BLaER1 treated with 17β-estradiol and CSF1 and Interleukin-3, amounts not matched to agents 10 nM and 100 nM (cell line): ENCODE data around the gene DECR2.
"Not testable (repeated sequence)": the region's sequence is repeated elsewhere in the genome, so short reads cannot be mapped to it uniquely, and the experiment has no call there.

ENCODE experiments used
- H3K27ac ChIP-seq, 11 experiments: shearing (Covaris generic); formaldehyde crosslinking; 2 replicates each; pipeline ENCODE4 v1.8.1; 2022
- H3K27me3 ChIP-seq, 11 experiments: shearing (Covaris generic); formaldehyde crosslinking; 2 replicates each; pipeline ENCODE4 v1.8.1; 2022
- H3K36me3 ChIP-seq, 11 experiments: shearing (Covaris generic); formaldehyde crosslinking; 2 replicates each; pipeline ENCODE4 v1.8.1; 2022
- H3K4me1 ChIP-seq, 10 experiments: shearing (Covaris generic); formaldehyde crosslinking; 2 replicates each; pipeline ENCODE4 v1.8.1; 2022
- H3K4me2 ChIP-seq, 11 experiments: shearing (Covaris generic); formaldehyde crosslinking; 2 replicates each; pipeline ENCODE4 v1.8.1; 2022
- H3K4me3 ChIP-seq, 10 experiments: shearing (Covaris generic); formaldehyde crosslinking; 2 replicates each; pipeline ENCODE4 v1.8.1; 2022
- H3K9ac ChIP-seq, 11 experiments: shearing (Covaris generic); formaldehyde crosslinking; 2 replicates each; pipeline ENCODE4 v1.8.1; 2022
- H3K9me3 ChIP-seq, 11 experiments: shearing (Covaris generic); formaldehyde crosslinking; replicated peaks in 1 of 11; 2 replicates each; pipeline ENCODE4 v1.8.1; 2022
- H4K20me1 ChIP-seq, 11 experiments: shearing (Covaris generic); formaldehyde crosslinking; 2 replicates each; pipeline ENCODE4 v1.8.1; 2022
- Cebpa-rat ChIP-seq, 11 experiments: shearing (Covaris generic); IDR thresholded peaks; 2 replicates each; pipeline ENCODE4 v1.8.1; 2022

DECR2 gene

GRCh38 chr16:375212-375611, 26.5 kb upstream of the DECR2 start:
- no peak overlapping the region for H3K9ac ChIP-seq
- no peak for TF ChIP-seq Cebpa-rat (IDR thresholded peaks at IDR 0.05)

GRCh38 chr16:375927-376816, 25.5 kb upstream of the DECR2 start:
- Histone ChIP-seq H3K4me1 (peaks cover 27 to 48% (median 36%) of the 10 kb centered on the region in 10 experiments), H3K9ac (no peak overlapping the region), H3K9me3 (no peaks in the 10 kb centered on the region), H3K4me2 (no peak overlapping the region), H4K20me1 (peaks cover 21 to 99% (median 64%) of the 10 kb centered on the region in 11 experiments; a peak in 21 of 22 replicates), H3K27me3 (no peaks in the 10 kb centered on the region), H3K4me3 (no peak overlapping the region), H3K36me3 (peaks cover 50 to 68% (median 60%) of the 10 kb centered on the region in 11 experiments), H3K27ac (no peak overlapping the region)
- TF ChIP-seq Cebpa-rat (IDR thresholded peaks at IDR 0.05) = no peak

More at GRCh38 chr16:375212-375611, 26.5 kb upstream of the DECR2 start:
- Histone ChIP-seq H3K36me3 (peaks cover 50 to 68% (median 60%) of the 10 kb centered on the region in 11 experiments), H3K4me2 (no peak overlapping the region), H3K4me3 (no peak overlapping the region), H3K9me3 (no peaks in the 10 kb centered on the region), H3K27me3 (no peaks in the 10 kb centered on the region), H4K20me1 (peaks cover 21 to 94% (median 59%) of the 10 kb centered on the region in 11 experiments; a peak in 21 of 22 replicates), H3K27ac (no peak overlapping the region), H3K4me1 (peaks cover 28 to 44% (median 36%) of the 10 kb centered on the region in 10 experiments)

GRCh38 chr16:376817-377418, 24.8 kb upstream of the DECR2 start:
- Histone ChIP-seq H3K4me1 (peaks cover 20 to 41% (median 29%) of the 10 kb centered on the region in 10 experiments), H3K4me3 (no peak overlapping the region), H3K4me2 (no peak overlapping the region), H3K9ac (no peak overlapping the region), H3K9me3 (no peaks in the 10 kb centered on the region), H4K20me1 (peaks cover 21 to 92% (median 57%) of the 10 kb centered on the region in 11 experiments; a peak in 21 of 22 replicates), H3K36me3 (peaks cover 50 to 60% (median 56%) of the 10 kb centered on the region in 11 experiments), H3K27ac (no peak overlapping the region), H3K27me3 (no peaks in the 10 kb centered on the region)
- no peak for TF ChIP-seq Cebpa-rat (IDR thresholded peaks at IDR 0.05)

GRCh38 chr16:377419-377951, 24.2 kb upstream of the DECR2 start:
- Histone ChIP-seq H4K20me1 (peaks cover 21 to 86% (median 52%) of the 10 kb centered on the region in 11 experiments; a peak in 21 of 22 replicates), H3K27me3 (no peaks in the 10 kb centered on the region; a peak in 1 of 22 replicates), H3K9me3 (no peaks in the 10 kb centered on the region), H3K4me2 (no peak overlapping the region), H3K4me1 (peaks cover 14 to 35% (median 26%) of the 10 kb centered on the region in 10 experiments), H3K4me3 (no peak overlapping the region), H3K36me3 (peaks cover 45 to 55% (median 51%) of the 10 kb centered on the region in 11 experiments), H3K9ac (no peak overlapping the region), H3K27ac (no peak overlapping the region)
- TF ChIP-seq Cebpa-rat (IDR thresholded peaks at IDR 0.05) = no peak

- Histone ChIP-seq H3K9ac (peak overlapping the region in 2 of 11 experiments; percentile 44 to 90; a peak in 3 of 22 replicates), H4K20me1 (peaks cover 21 to 79% (median 47%) of the 10 kb centered on the region in 11 experiments; a peak in 21 of 22 replicates), H3K4me2 (peak overlapping the region in 1 of 11 experiments; percentile 12; a peak in 1 of 22 replicates), H3K4me1 (peaks cover 13 to 34% (median 26%) of the 10 kb centered on the region in 10 experiments), H3K36me3 (peaks cover 38 to 47% (median 43%) of the 10 kb centered on the region in 11 experiments)
- H3K4me3 ChIP-seq, H3K9me3 ChIP-seq, H3K27ac ChIP-seq, H3K27me3 ChIP-seq: not testable (repeated sequence)
These were observed 23.4 kb upstream of the DECR2 start for GRCh38 chr16:378113-378820.

GRCh38 chr16:378821-379182, 22.9 kb upstream of the DECR2 start:
- Histone ChIP-seq H3K4me2 (peak overlapping the region in 3 of 11 experiments; percentile 12 to 97 (median 93); a peak in 3 of 22 replicates), H3K9me3 (no peaks in the 10 kb centered on the region), H3K4me3 (no peak overlapping the region), H3K36me3 (peaks cover 32 to 42% (median 38%) of the 10 kb centered on the region in 11 experiments), H4K20me1 (peaks cover 21 to 73% (median 45%) of the 10 kb centered on the region in 11 experiments; a peak in 20 of 22 replicates), H3K27ac (no peak overlapping the region), H3K27me3 (peaks cover 0 to 8% (median 0%) of the 10 kb centered on the region in 11 experiments; a peak in 3 of 22 replicates), H3K4me1 (peaks cover 18 to 39% (median 31%) of the 10 kb centered on the region in 10 experiments), H3K9ac (peak overlapping the region in 5 of 11 experiments; percentile 39 to 90 (median 63); a peak in 6 of 22 replicates)
- no peak for TF ChIP-seq Cebpa-rat (IDR thresholded peaks at IDR 0.05)

GRCh38 chr16:379183-379960, 22.3 kb upstream of the DECR2 start:
- Histone ChIP-seq H3K4me3 (no peak overlapping the region), H3K27ac (no peak overlapping the region), H4K20me1 (peaks cover 21 to 68% (median 45%) of the 10 kb centered on the region in 11 experiments; a peak in 20 of 22 replicates), H3K9me3 (no peaks in the 10 kb centered on the region), H3K9ac (peak overlapping the region in 8 of 11 experiments; percentile 3 to 90 (median 54); a peak in 15 of 22 replicates), H3K36me3 (peaks cover 26 to 36% (median 32%) of the 10 kb centered on the region in 11 experiments), H3K4me1 (peaks cover 24 to 44% (median 37%) of the 10 kb centered on the region in 10 experiments), H3K27me3 (peaks cover 0 to 8% (median 0%) of the 10 kb centered on the region in 11 experiments; a peak in 3 of 22 replicates), H3K4me2 (peak overlapping the region in 9 of 11 experiments; percentile 10 to 100 (median 97); a peak in 12 of 22 replicates)
- no peak for TF ChIP-seq Cebpa-rat (IDR thresholded peaks at IDR 0.05)
